HG03139 (cell line): Measurements from ENCODE around the gene MUC7.
A peak's percentile ranks its signal among the peaks of the same experiment; 100 is the strongest.
"Not testable (repeated sequence)": the region's sequence is repeated elsewhere in the genome, so short reads cannot be mapped to it uniquely, and the experiment has no call there.

Experiments used
- ATAC-seq: cut with Tn5 transposase; IDR thresholded peaks from one replicate; pipeline ENCODE4 v1.9.1; 2021; ENCODE audit not compliant: unreplicated experiment

The MUC7 gene

DNA sequence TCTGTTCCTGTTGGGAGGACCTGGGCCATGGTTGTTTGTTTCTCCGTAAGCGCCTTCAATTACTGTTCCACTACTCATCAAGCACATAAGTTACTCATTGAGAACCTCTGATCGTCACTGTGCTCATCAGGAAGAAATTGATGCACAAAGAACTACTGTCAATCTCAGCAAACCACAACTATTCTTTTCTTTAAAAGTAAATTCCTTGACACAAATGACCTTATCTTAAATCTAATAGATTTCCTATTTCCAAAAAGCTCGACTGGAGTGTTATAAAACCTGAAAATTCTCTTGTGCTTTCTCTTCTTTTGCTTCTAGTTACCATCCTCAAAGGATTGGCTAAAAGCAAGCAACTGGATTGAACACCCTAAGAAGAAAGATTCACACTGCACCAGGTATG lies at the start of gene MUC7:
TSS of gene MUC7 (plus strand) at position 301 of the 400 bp plus-strand sequence. CDS start 1,825 bp downstream, outside the sequence.
- ATAC-seq = no peak

DNA sequence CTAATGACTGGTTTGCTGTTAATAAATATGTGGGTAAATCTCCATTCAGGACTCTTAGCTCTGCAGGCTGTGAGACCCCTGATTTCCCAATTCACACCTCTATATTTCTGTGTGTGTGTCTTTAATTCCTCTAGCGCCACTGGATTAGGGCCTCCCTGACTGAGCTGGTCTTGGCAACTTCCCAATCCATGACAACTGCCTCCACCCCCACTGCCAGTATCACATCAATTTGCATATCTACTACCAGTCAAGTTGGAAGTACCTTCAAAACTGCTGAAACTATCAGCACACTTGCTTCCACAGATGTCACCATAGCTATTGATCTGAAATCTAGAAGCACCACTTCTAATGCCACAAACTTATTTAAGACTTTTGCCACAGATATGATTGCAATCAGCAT lies 46.7 kb upstream of the MUC7 start:
- no peak for ATAC-seq

DNA sequence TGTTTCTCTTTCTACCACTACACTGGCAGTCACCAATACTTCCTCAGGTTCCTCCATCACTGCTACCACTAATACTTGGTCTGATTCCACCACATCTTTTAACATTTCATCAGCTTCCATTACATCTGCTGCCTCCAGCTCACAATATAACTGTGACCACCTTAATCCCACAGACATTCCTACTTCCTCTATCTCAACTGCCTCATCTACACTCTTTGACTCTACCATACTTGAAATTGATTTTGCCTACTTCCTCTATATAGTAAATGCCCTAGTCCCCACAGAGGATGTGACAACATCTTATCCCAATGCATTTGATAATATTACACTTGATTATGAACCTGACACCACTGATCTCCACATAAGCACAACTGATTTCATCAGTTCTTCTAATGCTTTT lies 45.2 kb upstream of the MUC7 start:
- no peak for ATAC-seq

DNA sequence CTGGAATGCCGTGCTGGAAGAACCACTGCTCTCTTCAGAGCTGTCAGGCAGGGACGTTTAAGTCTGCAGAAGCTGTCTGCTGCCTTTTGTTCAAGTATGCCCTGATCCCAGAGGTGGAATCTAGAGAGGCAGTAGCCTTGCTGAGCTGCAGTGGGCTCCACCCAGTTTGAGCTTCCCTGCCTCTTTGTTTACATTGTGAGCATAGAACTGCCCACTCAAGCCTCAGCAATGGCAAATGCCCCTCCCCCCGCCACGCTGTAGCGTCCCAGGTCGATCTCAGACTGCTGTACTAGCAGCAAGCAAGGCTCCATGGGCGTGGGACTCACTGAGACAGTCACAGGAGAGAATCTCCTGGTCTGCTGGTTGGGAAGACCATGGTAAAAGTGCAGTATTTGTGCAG lies 34.8 kb upstream of the MUC7 start:
- no peak for ATAC-seq

DNA sequence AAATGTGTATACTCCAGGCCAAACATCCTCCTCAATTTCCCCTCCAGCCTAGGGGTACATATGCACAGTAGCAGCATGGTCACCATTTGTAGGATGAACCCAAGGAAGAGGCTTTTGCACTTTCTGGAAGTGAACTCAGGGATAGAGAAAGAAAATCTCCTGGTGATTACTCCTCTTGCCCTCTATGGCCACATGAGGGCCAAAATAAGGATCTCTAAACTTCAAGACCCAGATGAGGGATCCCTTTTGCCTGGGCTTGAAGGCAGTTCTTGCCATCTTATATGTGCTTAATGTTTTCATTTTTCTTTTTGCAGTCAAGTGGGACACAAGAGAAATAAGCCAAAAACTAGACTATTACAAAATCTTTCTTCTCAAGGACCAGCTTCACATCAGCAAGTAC lies 29.5 kb upstream of the MUC7 start:
- no peak for ATAC-seq

DNA sequence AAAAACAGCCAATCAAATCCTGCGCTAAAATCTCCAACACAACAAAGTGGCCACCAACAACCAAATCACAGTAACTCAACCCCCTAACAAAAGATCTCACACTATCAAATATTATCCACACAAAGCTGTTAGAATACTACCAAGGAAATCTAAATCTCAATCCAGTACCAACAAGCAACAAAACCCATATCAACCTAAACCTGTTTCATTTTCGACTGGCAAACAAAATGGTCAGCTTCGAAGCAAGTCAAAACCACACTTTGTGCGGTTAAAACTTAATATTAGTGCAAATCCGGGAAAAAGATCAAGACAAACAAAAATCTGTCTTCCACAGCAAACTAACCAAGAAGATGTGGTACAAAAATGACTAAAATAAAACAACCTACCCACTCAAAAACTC lies 28.7 kb upstream of the MUC7 start:
- no peak for ATAC-seq

DNA sequence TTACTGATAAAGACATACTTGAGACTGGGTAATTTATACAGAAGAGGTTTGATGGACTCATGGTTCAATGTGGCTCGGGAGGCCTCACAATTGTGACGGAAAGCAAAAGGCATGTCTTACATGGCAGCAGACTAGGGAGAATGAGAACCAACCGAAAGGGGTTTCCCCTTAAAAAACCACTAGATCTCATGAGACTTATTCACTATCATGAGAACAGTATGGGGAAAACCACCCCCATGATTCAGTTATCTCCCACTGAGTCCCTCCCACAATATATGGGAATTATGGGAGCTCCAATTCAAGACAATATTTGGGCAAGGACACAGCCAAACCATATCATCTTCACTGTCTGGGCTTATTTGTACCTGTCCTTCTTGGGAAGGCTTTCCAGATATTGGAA lies 22.8 kb upstream of the MUC7 start:
- no peak for ATAC-seq

DNA sequence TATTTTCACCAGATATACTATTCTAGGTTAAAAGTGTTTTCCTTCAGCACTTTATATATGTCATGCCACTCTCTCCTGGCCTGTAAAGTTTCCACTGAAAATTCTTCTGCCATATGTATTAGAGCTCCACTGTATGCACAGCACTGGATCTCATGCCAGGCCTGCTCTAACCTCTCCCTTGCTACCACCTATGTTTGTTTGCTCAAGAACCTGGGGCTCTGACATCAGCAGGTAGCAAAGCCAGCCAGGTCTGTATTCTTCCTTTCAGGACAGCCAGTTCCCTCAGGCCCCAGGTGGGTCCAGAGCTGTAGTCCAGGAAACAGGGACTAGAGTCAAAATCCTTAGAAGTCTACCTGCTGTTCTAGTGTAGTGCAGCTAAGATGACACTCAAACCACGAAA lies 19.1 kb upstream of the MUC7 start:
- no peak for ATAC-seq

DNA sequence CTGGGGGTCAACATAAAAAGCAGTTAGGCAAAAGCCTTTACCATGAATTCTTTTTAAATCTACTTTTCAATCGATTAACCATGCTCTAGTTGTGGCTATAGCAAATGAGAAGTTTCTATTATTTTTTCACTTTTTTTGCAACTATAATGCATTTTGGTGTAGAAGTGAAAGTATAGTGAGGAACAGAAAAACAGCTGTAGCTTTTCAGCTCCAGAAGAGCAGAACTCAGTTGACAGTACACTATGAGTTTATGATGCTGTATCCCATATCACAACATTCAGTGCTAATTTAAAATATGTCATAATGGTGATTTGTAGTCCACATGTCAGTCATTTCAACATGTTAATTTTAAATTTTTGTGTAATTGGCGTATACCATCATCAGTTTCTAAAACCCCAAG lies 8.7 kb upstream of the MUC7 start:
- ATAC-seq = no peak

DNA sequence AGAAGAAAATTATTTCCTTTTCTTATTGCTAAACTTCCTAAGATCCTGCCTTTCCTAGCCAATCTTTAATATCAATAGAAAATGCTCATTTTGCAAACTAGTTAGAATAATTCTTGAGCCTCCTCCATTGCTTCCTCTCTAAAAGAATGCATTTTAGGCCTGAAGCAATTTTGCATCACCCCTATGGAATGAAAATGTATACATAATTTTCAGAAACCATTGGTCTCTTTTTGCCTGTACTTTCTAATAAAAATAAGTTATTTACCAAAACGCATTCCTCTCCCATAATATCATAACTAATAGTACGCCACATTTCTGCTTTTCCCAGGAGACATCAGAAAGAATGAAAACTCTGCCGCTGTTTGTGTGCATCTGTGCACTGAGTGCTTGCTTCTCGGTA lies 1.7 kb downstream of the MUC7 start:
- no peak for ATAC-seq

DNA sequence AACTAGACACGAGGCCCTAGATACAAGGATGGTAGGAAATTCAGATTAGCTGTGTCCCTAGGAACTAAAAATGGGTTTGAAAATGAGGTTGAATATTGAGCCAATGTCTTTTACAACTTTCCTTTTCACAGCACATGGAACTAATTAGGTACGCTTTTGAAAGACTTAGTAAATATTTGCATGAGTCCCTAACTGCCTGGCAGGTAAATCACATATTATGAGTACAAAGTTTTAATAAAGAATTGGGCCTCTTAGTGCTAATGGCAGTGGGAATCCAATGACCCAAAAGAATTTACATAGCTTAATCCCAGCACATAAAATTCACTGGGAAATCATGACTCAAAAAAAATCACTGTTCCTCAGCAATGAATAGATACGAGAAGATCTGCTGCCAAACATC lies 16.8 kb downstream of the MUC7 start:
- ATAC-seq = no peak

DNA sequence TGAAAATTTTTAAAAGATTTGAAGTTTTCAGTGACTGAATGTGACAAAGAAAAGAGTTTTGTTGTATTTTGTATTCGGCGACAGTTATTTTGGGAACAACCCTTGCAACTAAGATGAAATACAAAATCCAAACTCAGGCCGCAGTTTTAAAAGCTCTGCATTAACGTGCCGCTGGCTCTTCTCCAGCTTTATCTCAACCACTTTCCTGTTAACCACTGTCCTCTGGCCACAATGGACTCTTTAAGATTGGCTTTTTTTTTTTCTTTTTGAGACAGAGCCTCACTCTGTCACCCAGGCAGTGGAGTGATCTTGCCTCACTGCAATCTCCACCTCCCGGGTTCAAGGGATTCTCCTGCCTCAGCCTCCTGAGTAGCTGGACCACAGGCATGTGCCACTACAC lies 24.2 kb downstream of the MUC7 start:
- ATAC-seq = no peak

DNA sequence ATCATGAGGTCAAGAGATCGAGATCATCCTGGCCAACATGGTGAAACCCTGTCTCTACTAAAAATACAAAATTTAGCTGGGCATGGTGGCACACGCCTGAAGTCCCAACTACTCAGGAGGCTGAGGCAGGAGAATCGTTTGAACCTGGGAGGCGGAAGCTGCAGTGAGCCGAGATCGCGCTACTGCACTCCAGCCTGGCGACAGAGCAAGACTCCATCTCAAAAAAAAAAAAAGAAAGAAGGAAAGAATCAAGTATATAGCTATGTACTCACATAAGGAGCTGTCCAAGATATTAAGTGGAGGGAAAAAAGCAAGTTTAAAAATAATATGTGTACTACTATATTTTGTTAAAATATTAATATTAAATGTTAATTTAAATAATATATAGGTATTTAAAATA lies 29.8 kb downstream of the MUC7 start:
- not testable (repeated sequence) for ATAC-seq

DNA sequence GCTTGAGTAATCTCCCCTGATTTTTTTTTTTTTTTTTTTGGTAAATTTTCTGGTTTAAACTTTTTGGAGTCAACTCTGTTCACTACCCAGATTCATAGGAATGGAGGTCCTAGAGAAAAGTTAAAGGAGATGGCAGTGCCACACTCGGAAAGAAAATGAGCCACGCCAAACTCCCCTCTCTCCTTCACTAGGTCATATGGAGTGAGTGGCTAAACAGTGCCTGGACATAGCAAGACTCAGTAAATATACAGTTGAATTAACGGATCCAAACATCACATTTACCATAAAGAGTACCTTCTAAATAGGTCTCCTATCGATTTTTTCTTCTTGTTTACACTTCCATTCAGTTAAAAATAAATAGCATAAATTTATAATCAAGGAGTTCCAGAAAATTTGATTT lies 32.7 kb downstream of the MUC7 start:
- no peak for ATAC-seq

DNA sequence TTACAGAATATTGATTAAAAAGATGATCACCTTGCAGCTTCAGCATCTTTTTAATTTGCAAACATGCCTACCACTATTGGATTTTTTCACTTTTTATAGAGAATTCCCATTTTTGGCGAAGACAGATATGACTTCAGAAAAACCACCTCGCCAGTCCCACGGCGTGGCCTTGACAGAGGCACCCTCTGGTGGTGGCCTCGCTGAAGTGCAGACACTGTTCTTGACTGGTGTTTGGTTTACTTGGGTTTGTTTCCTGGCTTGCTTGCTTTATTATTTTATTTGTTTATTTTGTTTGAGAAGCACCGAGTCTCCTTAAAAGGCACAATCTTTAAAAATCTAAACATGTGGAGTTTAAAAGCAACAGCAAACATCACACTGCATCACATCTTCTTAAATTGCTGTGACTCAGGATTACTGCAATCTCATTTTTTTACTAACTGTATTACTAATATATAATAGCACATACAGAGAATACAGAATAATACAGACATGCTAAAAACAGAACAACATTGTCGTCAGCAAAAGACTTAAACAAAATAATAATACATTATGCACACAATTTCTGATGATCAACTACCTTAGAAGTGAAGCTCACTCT lies 33.3 kb downstream of the MUC7 start:
- ATAC-seq = peak; percentile 98

DNA sequence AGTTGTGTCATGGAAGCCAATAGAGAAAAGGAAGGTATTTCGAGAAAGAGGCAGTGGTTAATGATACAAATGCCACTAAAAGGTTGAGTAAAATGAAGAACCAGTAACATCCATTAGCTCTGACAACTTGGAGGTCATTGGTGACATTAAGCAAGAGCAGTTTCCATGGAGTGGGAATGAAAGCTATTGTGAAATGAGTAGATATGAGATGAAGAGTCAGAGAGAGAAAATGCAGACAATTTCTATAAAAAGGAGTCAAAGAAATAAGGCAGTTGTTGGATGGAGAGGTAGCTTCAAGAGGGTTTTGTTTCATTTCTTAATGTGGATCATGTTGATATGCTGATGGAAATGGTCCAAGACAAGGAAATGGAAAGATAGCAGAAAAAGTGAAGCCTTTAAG lies 36.8 kb downstream of the MUC7 start:
- ATAC-seq = no peak

DNA sequence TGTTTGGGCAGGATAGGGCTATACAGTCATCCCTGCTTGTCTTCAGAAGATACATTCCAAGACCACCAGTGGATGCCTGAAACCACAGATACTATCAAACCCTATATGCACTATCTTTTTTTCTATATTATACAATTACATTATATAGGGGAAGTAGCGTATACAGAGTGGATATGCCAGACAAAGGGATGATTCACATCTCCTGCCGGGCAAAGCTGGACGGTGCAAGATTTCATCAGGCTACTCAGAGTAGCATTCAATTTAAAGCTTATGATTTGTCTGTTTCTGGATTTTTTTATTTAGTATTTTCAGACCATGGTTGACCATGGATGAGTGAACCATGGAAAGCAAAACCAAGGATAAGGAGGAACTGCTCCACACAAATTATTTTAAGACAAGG lies 39.4 kb downstream of the MUC7 start:
- ATAC-seq = no peak

DNA sequence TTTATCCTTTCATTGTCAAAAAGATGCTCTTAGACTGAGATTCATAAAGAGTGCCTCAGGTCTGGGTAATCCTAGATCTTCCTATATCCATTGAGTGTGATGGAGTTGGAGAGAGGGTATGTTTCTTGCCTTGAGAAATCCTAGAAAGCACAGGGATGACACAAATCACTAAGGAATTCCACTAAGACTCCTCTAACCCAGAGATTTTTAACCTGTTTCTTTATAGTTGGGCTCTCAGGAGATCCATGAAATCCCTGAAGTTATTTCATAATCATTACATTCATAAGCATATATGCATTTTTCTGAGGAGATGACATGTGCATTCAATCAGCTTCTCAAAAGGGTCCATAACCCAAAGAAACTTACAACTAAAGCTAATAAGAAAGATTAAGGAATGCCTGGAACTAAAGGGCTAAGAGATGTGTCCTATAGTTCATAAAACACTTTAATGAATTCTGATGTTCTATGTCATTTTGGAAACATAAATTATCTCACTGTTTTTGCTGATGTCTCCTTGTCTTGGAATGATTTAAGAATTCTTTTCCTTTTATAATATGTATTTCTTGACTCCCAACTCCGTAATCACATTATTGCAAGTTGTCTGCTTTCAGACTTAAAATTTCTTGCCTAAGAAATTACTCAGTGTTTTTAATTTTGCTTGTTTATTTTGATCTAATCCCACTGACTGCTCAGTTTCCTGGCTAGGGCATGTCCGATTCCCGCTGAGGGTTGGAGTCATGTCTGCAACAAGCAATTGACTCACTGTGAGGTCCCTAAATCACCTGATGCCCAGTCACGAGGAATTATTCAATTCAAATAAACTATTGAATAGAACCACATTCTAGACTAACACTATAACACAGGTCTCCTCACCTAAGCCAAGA lies 43.6 kb downstream of the MUC7 start:
- ATAC-seq = no peak

DNA sequence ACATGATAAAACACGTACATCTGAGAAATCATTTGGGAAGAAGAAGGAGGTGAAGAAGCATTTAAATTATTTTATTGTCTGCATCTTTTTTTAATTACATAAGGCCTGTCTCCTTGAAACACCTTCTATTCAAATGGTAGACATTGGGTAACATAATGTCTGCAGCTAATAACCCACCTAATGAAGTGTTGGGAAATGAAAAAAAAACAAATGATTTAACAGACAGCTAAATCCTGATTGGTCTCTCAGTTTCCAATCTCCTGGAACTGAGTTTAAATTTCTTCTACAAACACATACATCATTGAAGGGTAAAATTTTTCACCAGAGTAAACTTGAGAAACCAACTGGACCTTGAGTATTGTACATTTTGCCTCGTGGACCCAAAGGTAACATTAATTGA lies 46.3 kb downstream of the MUC7 start, which contains the start of gene AMTN:
TSS of gene AMTN (plus strand) at position 301 of the 400 bp plus-strand sequence. CDS start 209 bp downstream, outside the sequence.
- ATAC-seq = no peak

DNA sequence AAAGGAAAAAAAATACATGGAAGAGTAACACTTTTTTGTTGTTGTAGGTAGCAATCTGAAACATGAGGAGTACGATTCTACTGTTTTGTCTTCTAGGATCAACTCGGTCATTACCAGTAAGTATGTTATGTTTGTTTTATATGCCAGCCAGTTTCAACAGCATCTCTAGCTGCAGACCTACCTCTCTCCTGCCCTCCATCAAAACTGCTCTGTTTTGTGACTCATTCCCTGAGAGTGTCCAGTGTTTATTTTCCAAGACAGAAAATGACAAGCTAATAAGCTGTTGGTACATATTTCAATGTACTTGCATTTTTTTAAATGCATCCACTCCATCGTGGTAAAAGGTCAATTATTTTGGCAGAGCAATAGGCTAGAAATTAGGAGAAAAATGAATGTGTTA lies 46.7 kb downstream of the MUC7 start:
- no peak for ATAC-seq

DNA sequence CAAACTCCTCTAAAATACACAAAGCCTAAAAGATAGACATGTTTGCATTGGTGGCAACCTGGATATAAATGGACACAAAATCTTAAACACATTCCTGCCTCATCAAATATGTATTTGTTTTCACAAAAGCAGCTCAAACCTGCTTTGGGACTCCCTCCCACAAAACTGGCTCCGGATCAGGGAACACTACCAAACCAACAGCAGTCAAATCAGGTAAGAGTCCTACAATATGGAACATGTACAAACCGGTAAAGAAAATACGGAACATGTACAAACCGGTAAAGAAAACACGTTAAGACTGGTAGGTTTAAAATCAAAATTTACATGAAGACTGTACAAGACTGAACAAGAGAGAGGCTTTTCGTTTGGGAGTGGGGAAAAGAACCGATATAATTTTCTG lies 50.6 kb downstream of the MUC7 start:
- ATAC-seq = no peak

DNA sequence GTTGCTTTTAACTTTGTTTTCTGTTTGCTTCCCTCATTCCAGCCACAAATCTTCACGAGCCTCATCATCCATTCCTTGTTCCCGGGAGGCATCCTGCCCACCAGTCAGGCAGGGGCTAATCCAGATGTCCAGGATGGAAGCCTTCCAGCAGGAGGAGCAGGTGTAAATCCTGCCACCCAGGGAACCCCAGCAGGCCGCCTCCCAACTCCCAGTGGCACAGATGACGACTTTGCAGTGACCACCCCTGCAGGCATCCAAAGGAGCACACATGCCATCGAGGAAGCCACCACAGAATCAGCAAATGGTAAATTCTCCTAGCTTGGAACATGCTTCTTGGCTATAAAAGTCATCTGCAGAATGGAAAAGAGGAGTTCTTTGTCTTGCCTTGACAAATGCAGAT lies 59.0 kb downstream of the MUC7 start:
- ATAC-seq = no peak

DNA sequence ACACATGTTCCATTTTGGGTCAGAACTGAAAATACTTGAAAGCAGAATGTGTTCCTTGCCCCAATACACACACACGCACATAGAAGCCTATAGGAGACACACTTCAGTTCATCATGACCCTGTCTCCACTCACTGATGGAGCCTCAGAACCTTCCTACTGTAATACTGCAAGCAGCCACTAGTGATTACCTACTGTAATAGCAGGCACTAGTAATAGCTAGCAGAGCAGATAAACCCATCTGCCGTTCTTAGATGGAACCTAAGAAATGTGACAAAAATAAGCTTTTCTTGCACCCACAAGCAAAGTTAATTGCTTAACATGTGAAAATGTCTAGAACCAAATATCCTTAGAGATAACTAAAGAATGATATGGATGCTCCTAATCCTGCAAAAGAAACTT lies 60.0 kb downstream of the MUC7 start:
- peak; percentile 49 for ATAC-seq
